Upper lobe of left lung (tissue), 6 donors: ENCODE measurements around the gene TMEM54. TPM values are rescaled to one million over a fixed set of nuclear protein-coding genes. Genes with fewer than 3 reads are reported as not detected.

Experiments
- ATAC-seq, 2 donors: fragments of 200-7000 bp; cut with Tn5 transposase; one replicate each; pipeline ENCODE4 v1.9.1; 2022; ENCODE audit warnings: mild to moderate bottlenecking in 2 of 2, moderate library complexity in 2 of 2; ENCODE audit not compliant: low FRiP score in 2 of 2
- DNase-seq, 2 donors: peaks; one replicate each; pipeline ENCODE4 v3.0.0-alpha.2; 2019 to 2020
- H3K27ac ChIP-seq, 4 donors: fragments of 200-600 bp; sonication (generic); one replicate each; pipeline ENCODE4 v1.5.1; 2016 to 2019
- H3K27me3 ChIP-seq, 4 donors: fragments of 200-600 bp; sonication (generic); one replicate each; pipeline ENCODE4 v1.5.1; 2017 to 2019
- H3K36me3 ChIP-seq, 4 donors: fragments of 200-600 bp; sonication (generic); one replicate each; pipeline ENCODE4 v1.5.1; 2016 to 2019
- H3K4me1 ChIP-seq, 4 donors: fragments of 200-600 bp; sonication (generic); one replicate each; pipeline ENCODE4 v1.5.1; 2018 to 2019
- H3K4me3 ChIP-seq, 4 donors: fragments of 200-600 bp; sonication (generic); one replicate each; pipeline ENCODE4 v1.5.1; 2017 to 2019; ENCODE audit warnings: mild to moderate bottlenecking in 2 of 4, moderate library complexity in 1 of 4
- H3K9me3 ChIP-seq, 4 donors: fragments of 200-600 bp; sonication (generic); one replicate each; pipeline ENCODE4 v1.5.1; 2018 to 2019
- CTCF ChIP-seq, 6 experiments: fragments of 450-650 bp in 4 of 6; fragments of 200-600 bp in 2 of 6; sonication (generic) in 2 of 6; IDR thresholded peaks; one replicate each; pipeline ENCODE4 v1.5.1; 2016 to 2019; ENCODE audit warnings: antibody characterized with exemption in 6 of 6
- EP300 ChIP-seq, 4 donors: sonication (generic); formaldehyde crosslinking; IDR thresholded peaks; one replicate each; pipeline ENCODE4 v1.5.1; 2017; ENCODE audit warnings: antibody characterized with exemption in 4 of 4, control low read depth in 2 of 4
- POLR2A ChIP-seq, 4 donors: fragments of 450-650 bp; IDR thresholded peaks; one replicate each; pipeline ENCODE4 v1.5.1; 2016 to 2017; ENCODE audit warnings: antibody characterized with exemption in 4 of 4, mild to moderate bottlenecking in 2 of 4
- POLR2AphosphoS5 ChIP-seq, 2 donors: sonication (generic); formaldehyde crosslinking; IDR thresholded peaks; one replicate each; pipeline ENCODE4 v1.5.1; 2017; ENCODE audit warnings: antibody characterized with exemption in 2 of 2
- WGBS, 2 donors: methylation state at CpG; one replicate each; pipeline ENCODE4 v1.1.5; 2017 to 2018; 5-methylcytosine and 5-hydroxymethylcytosine counted together
- total RNA-seq, 6 donors: library from RNA; depleted of rRNA in 4 of 6; stranded (reverse); fragments of >200 nt in 4 of 6; gene quantifications; one replicate each; pipeline versions ENCODE4 v1.1.0 to v1.2.1, GENCODE V29; 2016 to 2021
- donor health status: DM: no; HTN: no; CAD: no; lungs with moderate emphysema.
- donor health status: DM: no; HTN: yes; CAD: no; lungs with severe emphysema.

TMEM54 gene
- total RNA-seq, 6 donors from 2014 or later = 37.7 to 94.1 (median 58.6) TPM

GRCh38 chr1:32898056-32898455 lies 3.1 kb downstream of the TMEM54 start:
- Histone ChIP-seq H3K9me3 (no peaks in the 10 kb centered on the region), H3K4me3 (no peak overlapping the region), H3K27ac (no peak overlapping the region), H3K36me3 (no peaks in the 10 kb centered on the region), H3K4me1 (peaks cover 16 to 26% (median 22%) of the 10 kb centered on the region in 4 donors), H3K27me3 (peaks cover 0 to 18% (median 10%) of the 10 kb centered on the region in 4 donors)
- DNase-seq (no peak), ATAC-seq (no peak)
- no peak for TF ChIP-seq CTCF (IDR thresholded peaks at IDR 0.05)
- no peak for TF ChIP-seq POLR2A (IDR thresholded peaks at IDR 0.05)
- no peak for TF ChIP-seq EP300 (IDR thresholded peaks at IDR 0.05)
- TF ChIP-seq POLR2AphosphoS5 (IDR thresholded peaks at IDR 0.05) = no peak
- 92 to 100% methylated on average over 3 to 9 of the region's 9 CpGs for WGBS, 2 donors

GRCh38 chr1:32897082-32898049 lies 3.8 kb downstream of the TMEM54 start:
- Histone ChIP-seq H3K4me3 (no peak overlapping the region), H3K36me3 (no peaks in the 10 kb centered on the region), H3K9me3 (no peaks in the 10 kb centered on the region), H3K4me1 (peaks cover 19 to 33% (median 29%) of the 10 kb centered on the region in 4 donors), H3K27me3 (peaks cover 0 to 23% (median 15%) of the 10 kb centered on the region in 4 donors), H3K27ac (no peak overlapping the region)
- ATAC-seq (no peak), DNase-seq (no peak)
- no peak for TF ChIP-seq CTCF (IDR thresholded peaks at IDR 0.05)
- TF ChIP-seq EP300 (IDR thresholded peaks at IDR 0.05) = no peak
- no peak for TF ChIP-seq POLR2AphosphoS5 (IDR thresholded peaks at IDR 0.05)
- TF ChIP-seq POLR2A (IDR thresholded peaks at IDR 0.05) = no peak
- WGBS, 2 donors = 76 to 78% methylated on average over 11 of the region's 11 CpGs

GRCh38 chr1:32896451-32896850 lies 4.7 kb downstream of the TMEM54 start:
- WGBS, 2 donors = 69 to 76% methylated on average over 5 of the region's 5 CpGs
- DNase-seq = no peak
- no peak for ATAC-seq

GRCh38 chr1:32895325-32896215 lies 5.6 kb downstream of the TMEM54 start:
- Histone ChIP-seq H3K27me3 (peaks cover 0 to 17% (median 12%) of the 10 kb centered on the region in 4 donors), H3K36me3 (no peaks in the 10 kb centered on the region), H3K4me3 (no peak overlapping the region), H3K4me1 (peaks cover 15 to 25% (median 23%) of the 10 kb centered on the region in 4 donors), H3K9me3 (no peaks in the 10 kb centered on the region), H3K27ac (no peak overlapping the region)
- no peak for TF ChIP-seq POLR2AphosphoS5 (IDR thresholded peaks at IDR 0.05)
- no peak for TF ChIP-seq CTCF (IDR thresholded peaks at IDR 0.05)
- TF ChIP-seq EP300 (IDR thresholded peaks at IDR 0.05) = no peak
- TF ChIP-seq POLR2A (IDR thresholded peaks at IDR 0.05) = no peak
- no peak for DNase-seq
- WGBS, 2 donors = 85 to 90% methylated on average over 19 to 24 of the region's 26 CpGs
- no peak for ATAC-seq

More at GRCh38 chr1:32896451-32896850, 4.7 kb downstream of the TMEM54 start:
- Histone ChIP-seq H3K4me3 (no peak overlapping the region), H3K27me3 (peaks cover 0 to 23% (median 15%) of the 10 kb centered on the region in 4 donors), H3K4me1 (peaks cover 19 to 31% (median 29%) of the 10 kb centered on the region in 4 donors), H3K36me3 (no peaks in the 10 kb centered on the region), H3K27ac (no peak overlapping the region), H3K9me3 (no peaks in the 10 kb centered on the region)
- TF ChIP-seq POLR2A (IDR thresholded peaks at IDR 0.05) = no peak
- TF ChIP-seq POLR2AphosphoS5 (IDR thresholded peaks at IDR 0.05) = no peak
- no peak for TF ChIP-seq EP300 (IDR thresholded peaks at IDR 0.05)
- no peak for TF ChIP-seq CTCF (IDR thresholded peaks at IDR 0.05)
